Measurements from ENCODE around the gene SMYD3. TPM values are rescaled to one million over a fixed set of nuclear protein-coding genes. Genes with fewer than 3 reads are reported as not detected.

Gene SMYD3
- total RNA-seq, 1 donor from 2014 or later: 80.8 TPM

GRCh38 chr1:245863566-245864184 lies 643.4 kb downstream of the SMYD3 start:
- Histone ChIP-seq H2AFZ (ENCODE audit: low read depth, low read length) (no peak overlapping the region), H3K79me2 (ENCODE audit: insufficient read depth, low read length) (no peaks in the 10 kb centered on the region), H3K4me2 (ENCODE audit: low read length) (no peak overlapping the region), H3K27me3 (ENCODE audit: insufficient read depth, low read length) (no peaks in the 10 kb centered on the region), H3K36me3 (ENCODE audit: insufficient read depth, low read length) (no peaks in the 10 kb centered on the region), H4K20me1 (ENCODE audit: insufficient read depth, low read length) (no peaks in the 10 kb centered on the region), H3K4me1 (ENCODE audit: insufficient read depth, low read length) (peaks cover 37% of the 10 kb centered on the region), H3K27ac (ENCODE audit: low read depth, low read length) (peak overlapping the region; percentile 47), H3K9ac (ENCODE audit: low read length) (no peak overlapping the region), H3K9me3 (ENCODE audit: insufficient read depth, low read depth, low read length) (no peaks in the 10 kb centered on the region), H3K4me3 (ENCODE audit: insufficient read depth, low read depth, low read length) (no peak overlapping the region)
- DNase-seq (ENCODE audit: low read depth): peak; percentile 96
- H3K4me1 Mint-ChIP-seq (ENCODE audit: low read depth, unreplicated experiment): peaks cover 44% of the 10 kb centered on the region
- H3K4me3 Mint-ChIP-seq (ENCODE audit: unreplicated experiment): no peak overlapping the region
- no peak for FAIRE-seq
- H3K27me3 Mint-ChIP-seq (ENCODE audit: low read depth, unreplicated experiment): no peaks in the 10 kb centered on the region
- peak overlapping the region; percentile 1 for H3K27ac Mint-ChIP-seq (ENCODE audit: unreplicated experiment)
- TF ChIP-seq CTCF (IDR thresholded peaks at IDR 0.05; ENCODE audit: insufficient read depth, low read depth, low read length): no peak
- H3K9me3 Mint-ChIP-seq (ENCODE audit: unreplicated experiment): peaks cover 7% of the 10 kb centered on the region
- H3K36me3 Mint-ChIP-seq (ENCODE audit: low read depth, unreplicated experiment): peaks cover 17% of the 10 kb centered on the region

- Histone ChIP-seq H3K27ac (ENCODE audit: low read depth, low read length) (peak overlapping the region; percentile 47), H4K20me1 (ENCODE audit: insufficient read depth, low read length) (no peaks in the 10 kb centered on the region), H3K4me2 (ENCODE audit: low read length) (no peak overlapping the region), H3K36me3 (ENCODE audit: insufficient read depth, low read length) (no peaks in the 10 kb centered on the region), H3K4me1 (ENCODE audit: insufficient read depth, low read length) (peaks cover 42% of the 10 kb centered on the region), H3K9me3 (ENCODE audit: insufficient read depth, low read depth, low read length) (no peaks in the 10 kb centered on the region), H3K4me3 (ENCODE audit: insufficient read depth, low read depth, low read length) (no peak overlapping the region), H2AFZ (ENCODE audit: low read depth, low read length) (no peak overlapping the region), H3K27me3 (ENCODE audit: insufficient read depth, low read length) (no peaks in the 10 kb centered on the region), H3K9ac (ENCODE audit: low read length) (no peak overlapping the region), H3K79me2 (ENCODE audit: insufficient read depth, low read length) (no peaks in the 10 kb centered on the region)
- peaks cover 7% of the 10 kb centered on the region for H3K9me3 Mint-ChIP-seq (ENCODE audit: unreplicated experiment)
- DNase-seq (ENCODE audit: low read depth): no peak
- H3K27me3 Mint-ChIP-seq (ENCODE audit: low read depth, unreplicated experiment): no peaks in the 10 kb centered on the region
- peaks cover 18% of the 10 kb centered on the region for H3K36me3 Mint-ChIP-seq (ENCODE audit: low read depth, unreplicated experiment)
- TF ChIP-seq EZH2 (IDR thresholded peaks at IDR 0.05; ENCODE audit: insufficient read depth, low read length) (no peak), CTCF (IDR thresholded peaks at IDR 0.05; ENCODE audit: insufficient read depth, low read depth, low read length) (no peak)
- no peak for FAIRE-seq
- peaks cover 45% of the 10 kb centered on the region for H3K4me1 Mint-ChIP-seq (ENCODE audit: low read depth, unreplicated experiment)
- H3K27ac Mint-ChIP-seq (ENCODE audit: unreplicated experiment): peak overlapping the region; percentile 1
- no peak overlapping the region for H3K4me3 Mint-ChIP-seq (ENCODE audit: unreplicated experiment)
Measured at GRCh38 chr1:245862812-245863540, 644.1 kb downstream of the SMYD3 start.

Data from astrocyte (in vitro differentiated cells and primary cell).